Smooth muscle cell (in vitro differentiated cells): Measurements from ENCODE around the gene NDUFA8. TPM values are rescaled to one million over a fixed set of nuclear protein-coding genes. Genes with fewer than 3 reads are reported as not detected.

Experiments
- DNase-seq: peaks from one replicate; lab custom pipeline; 2025; ENCODE audit not compliant: unreplicated experiment; lab: John Stamatoyannopoulos, UW
- H2AFZ ChIP-seq: fragments of 200-600 bp; sonication (generic); 2 replicates; pipeline ENCODE4 v1.6.0; 2016; ENCODE audit warnings: antibody characterized with exemption, low read depth, mild to moderate bottlenecking
- H3F3A ChIP-seq: fragments of 200-600 bp; sonication (generic); 2 replicates; pipeline ENCODE4 v1.6.0; 2017; ENCODE audit warnings: antibody characterized with exemption, low read depth
- H3K27ac ChIP-seq: fragments of 200-600 bp; sonication (generic); 2 replicates; pipeline ENCODE4 v1.5.1; 2016; ENCODE audit warnings: low read depth, mild to moderate bottlenecking
- H3K27me3 ChIP-seq: fragments of 200-600 bp; sonication (generic); 2 replicates; pipeline ENCODE4 v1.6.1; 2016; ENCODE audit warnings: low read depth, mild to moderate bottlenecking
- H3K36me3 ChIP-seq: fragments of 200-600 bp; sonication (generic); 2 replicates; pipeline ENCODE4 v1.5.1; 2016; ENCODE audit warnings: low read depth
- H3K4me1 ChIP-seq: fragments of 200-600 bp; sonication (generic); 2 replicates; pipeline ENCODE4 v1.5.1; 2016; ENCODE audit warnings: low read depth
- H3K4me2 ChIP-seq: fragments of 200-600 bp; sonication (generic); 2 replicates; pipeline ENCODE4 v1.6.0; 2016; ENCODE audit warnings: mild to moderate bottlenecking
- H3K4me3 ChIP-seq: fragments of 200-600 bp; sonication (generic); 2 replicates; pipeline ENCODE4 v1.5.1; 2016; ENCODE audit warnings: mild to moderate bottlenecking
- H3K79me2 ChIP-seq: fragments of 200-600 bp; sonication (generic); 2 replicates; pipeline ENCODE4 v1.6.0; 2016; ENCODE audit warnings: low read depth, mild to moderate bottlenecking
- H3K9ac ChIP-seq: fragments of 200-600 bp; sonication (generic); 2 replicates; pipeline ENCODE4 v1.6.0; 2016; ENCODE audit warnings: low read depth
- H3K9me3 ChIP-seq: fragments of 200-600 bp; sonication (generic); replicated peaks from 2 replicates; pipeline ENCODE4 v1.5.1; 2016; ENCODE audit warnings: low read depth
- H4K20me1 ChIP-seq: fragments of 200-600 bp; sonication (generic); 2 replicates; pipeline ENCODE4 v1.6.0; 2016; ENCODE audit warnings: low read depth
- WGBS: methylation state at CpG from one replicate; pipeline ENCODE4 v1.1.7; 2016; ENCODE audit warnings: low lambda C conversion rate; 5-methylcytosine and 5-hydroxymethylcytosine counted together
- microRNA-seq: library from miRNA; unstranded; fragments of <30 nt; microRNA quantifications from one replicate; pipeline ENCODE4, GENCODE V29; 2016; ENCODE audit warnings: borderline number of aligned reads
- polyA plus RNA-seq: library from polyadenylated mRNA; unstranded; fragments of >200 nt; fragmentation: Nextera tagmentation; extraction: Ambion mirVana; gene quantifications from 2 replicates; pipeline ENCODE4 v1.2.1, GENCODE V29; 2016
- small RNA-seq: library from RNA; depleted of rRNA; stranded (forward); fragments of <200 nt; gene quantifications from one replicate; pipeline ENCODE3, GENCODE V24; 2014
- total RNA-seq: library from RNA; depleted of rRNA; stranded (reverse); fragments of >200 nt; gene quantifications from 2 replicates; pipeline ENCODE4 v1.2.3, GENCODE V29; 2014
- TF ChIP-seq, protein P1 (sequence below): fragments of 200-600 bp; sonication (generic); IDR thresholded peaks from 2 replicates; pipeline ENCODE4 v1.5.1; 2017; ENCODE audit warnings: borderline replicate concordance, mild to moderate bottlenecking, antibody characterized with exemption; ENCODE audit not compliant: insufficient read depth, poor library complexity, severe bottlenecking

Gene NDUFA8
- total and polyA plus RNA-seq, 2 experiments from 2014 or later, result 47.5 to 126 TPM

DNA sequence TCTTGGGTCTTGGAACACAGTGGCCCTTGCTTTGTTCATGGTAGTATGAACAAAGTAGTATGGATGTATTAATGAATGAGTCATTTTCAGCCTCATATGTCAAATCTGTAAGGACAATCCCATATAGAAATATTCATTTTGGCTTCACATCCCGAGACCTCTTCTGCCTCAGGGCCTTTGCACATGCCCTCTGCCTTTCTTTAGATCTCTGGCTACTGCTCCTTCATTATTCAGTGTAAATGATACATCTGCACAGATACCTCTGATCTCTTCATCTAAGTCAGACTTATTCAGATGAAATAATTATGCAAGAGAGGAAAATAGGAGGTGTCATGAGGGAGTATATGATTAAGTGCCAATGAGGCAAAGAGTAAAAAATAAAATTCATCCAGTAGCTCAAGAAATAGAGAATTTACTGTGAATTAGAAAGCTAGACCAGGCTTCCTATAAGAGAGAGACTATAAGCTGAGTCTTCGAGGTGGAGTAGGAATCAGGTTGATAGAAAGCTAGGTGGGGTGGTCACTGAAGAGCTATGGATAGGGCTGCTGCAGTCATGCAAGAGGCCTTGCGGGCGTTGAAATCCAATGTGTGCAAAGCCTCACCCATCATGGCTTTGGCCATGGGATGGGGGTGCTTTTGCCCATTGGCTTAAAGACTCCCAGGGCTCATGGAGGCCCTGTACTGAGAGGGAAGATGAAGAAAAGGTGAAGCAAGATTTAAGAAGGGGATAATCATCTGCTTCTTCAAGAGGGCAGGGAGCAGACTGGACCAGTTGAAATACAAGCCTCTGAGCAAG lies 62.8 kb downstream of the NDUFA8 start:
- Histone ChIP-seq H3K4me3 (no peak overlapping the region), H3K9me3 (no peaks in the 10 kb centered on the region), H3K4me2 (no peak overlapping the region), H3K79me2 (peaks cover 7% of the 10 kb centered on the region), H2AFZ (no peak overlapping the region), H3K36me3 (no peaks in the 10 kb centered on the region), H3K4me1 (peaks cover 6% of the 10 kb centered on the region), H3K27ac (no peak overlapping the region), H3K27me3 (no peaks in the 10 kb centered on the region), H3K9ac (no peak overlapping the region), H4K20me1 (peaks cover 5% of the 10 kb centered on the region), H3F3A (no peaks in the 10 kb centered on the region)
- 84% methylated on average over 4 of the region's 4 CpGs for WGBS
- DNase-seq, result no peak
- TF ChIP-seq, protein P1, sequence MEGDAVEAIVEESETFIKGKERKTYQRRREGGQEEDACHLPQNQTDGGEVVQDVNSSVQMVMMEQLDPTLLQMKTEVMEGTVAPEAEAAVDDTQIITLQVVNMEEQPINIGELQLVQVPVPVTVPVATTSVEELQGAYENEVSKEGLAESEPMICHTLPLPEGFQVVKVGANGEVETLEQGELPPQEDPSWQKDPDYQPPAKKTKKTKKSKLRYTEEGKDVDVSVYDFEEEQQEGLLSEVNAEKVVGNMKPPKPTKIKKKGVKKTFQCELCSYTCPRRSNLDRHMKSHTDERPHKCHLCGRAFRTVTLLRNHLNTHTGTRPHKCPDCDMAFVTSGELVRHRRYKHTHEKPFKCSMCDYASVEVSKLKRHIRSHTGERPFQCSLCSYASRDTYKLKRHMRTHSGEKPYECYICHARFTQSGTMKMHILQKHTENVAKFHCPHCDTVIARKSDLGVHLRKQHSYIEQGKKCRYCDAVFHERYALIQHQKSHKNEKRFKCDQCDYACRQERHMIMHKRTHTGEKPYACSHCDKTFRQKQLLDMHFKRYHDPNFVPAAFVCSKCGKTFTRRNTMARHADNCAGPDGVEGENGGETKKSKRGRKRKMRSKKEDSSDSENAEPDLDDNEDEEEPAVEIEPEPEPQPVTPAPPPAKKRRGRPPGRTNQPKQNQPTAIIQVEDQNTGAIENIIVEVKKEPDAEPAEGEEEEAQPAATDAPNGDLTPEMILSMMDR, result no peak

DNA sequence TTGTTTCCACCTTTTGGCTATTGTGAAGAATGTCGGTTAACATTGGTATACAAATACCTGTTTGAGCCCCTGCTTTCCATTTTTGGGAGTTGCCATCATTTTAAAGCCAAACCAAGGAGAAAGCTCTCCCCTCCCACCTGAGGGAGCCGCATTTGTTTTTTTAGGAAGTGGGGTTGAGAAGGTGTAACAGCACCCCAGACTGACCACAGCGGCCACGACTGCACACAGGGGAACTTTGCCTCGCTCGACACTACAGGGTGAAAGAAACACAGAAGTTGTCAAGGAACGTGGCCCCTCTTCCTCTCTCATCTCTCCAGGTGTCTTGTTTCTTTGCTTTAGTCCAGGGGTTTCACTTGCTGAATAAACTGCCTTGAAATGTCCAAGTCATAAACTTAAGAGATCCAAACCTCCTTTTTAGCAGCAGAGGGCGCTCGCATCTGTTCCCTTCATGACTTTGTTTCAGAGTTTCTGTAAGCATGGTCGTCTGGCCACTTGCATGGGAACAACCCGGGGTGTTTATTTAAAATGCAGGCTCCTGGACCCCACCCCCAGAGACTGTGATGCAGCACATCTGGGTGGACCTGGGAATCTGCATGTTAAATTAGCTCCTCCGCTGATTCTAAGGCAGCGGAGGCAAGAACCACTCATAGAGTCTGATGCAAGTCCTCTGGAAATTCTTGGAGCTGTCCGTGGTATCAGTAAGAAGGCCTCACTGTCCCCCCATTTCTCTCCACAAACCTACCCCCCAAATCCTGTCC lies 64.4 kb downstream of the NDUFA8 start:
- H3K27ac ChIP-seq, result no peak overlapping the region
- no peak overlapping the region for H2AFZ ChIP-seq
- H3K9me3 ChIP-seq, result no peaks in the 10 kb centered on the region
- H3F3A ChIP-seq, result no peaks in the 10 kb centered on the region
- H3K4me3 ChIP-seq, result no peak overlapping the region
- H3K79me2 ChIP-seq, result peaks cover 13% of the 10 kb centered on the region
- 28% methylated on average over 14 of the region's 14 CpGs for WGBS
- H3K27me3 ChIP-seq, result no peaks in the 10 kb centered on the region
- DNase-seq, result peak; percentile 7
- H3K4me1 ChIP-seq, result peaks cover 6% of the 10 kb centered on the region
- H3K9ac ChIP-seq, result no peak overlapping the region
- H4K20me1 ChIP-seq, result peaks cover 8% of the 10 kb centered on the region
- H3K36me3 ChIP-seq, result no peaks in the 10 kb centered on the region
- H3K4me2 ChIP-seq, result no peak overlapping the region
- TF ChIP-seq, protein P1, result peak; percentile 63

Small RNAs within 50 kb of the gene (microRNA-seq; reads per million reads assigned to microRNA genes)
- not detected for gene MIR4478

Small RNAs within 50 kb of the gene (small RNA-seq; reads per million reads assigned to genes)
- not detected for gene MIR4478

Other genes with a start within 250 kb of the NDUFA8 start
- gene TTLL11, start 66.5 kb downstream of the NDUFA8 start, total RNA-seq, result 2.6 and 3.4 TPM in 2 replicates
- gene TTLL11, start 66.5 kb downstream of the NDUFA8 start, polyA plus RNA-seq, result 3.7 and 4.4 TPM in 2 replicates
- not detected in 2 replicates for gene MORN5, start 129 bp upstream of the NDUFA8 start, total RNA-seq
- gene MORN5, start 129 bp upstream of the NDUFA8 start, polyA plus RNA-seq, result not detected in 2 replicates
- not detected in 2 replicates for gene LHX6, start 69.2 kb upstream of the NDUFA8 start, total RNA-seq
- 0.33 TPM in 1 of 2 replicates, not detected in the other for gene LHX6, start 69.2 kb upstream of the NDUFA8 start, polyA plus RNA-seq
- 11.9 and 15.3 TPM in 2 replicates for gene RBM18, start 105.1 kb upstream of the NDUFA8 start, total RNA-seq
- 22.1 and 29.6 TPM in 2 replicates for gene RBM18, start 105.1 kb upstream of the NDUFA8 start, polyA plus RNA-seq
- gene MRRF, start 105.1 kb upstream of the NDUFA8 start, total RNA-seq, result 19.8 and 28.1 TPM in 2 replicates
- gene MRRF, start 105.1 kb upstream of the NDUFA8 start, polyA plus RNA-seq, result 8.4 and 12.9 TPM in 2 replicates
- gene PTGS1, start 211.2 kb upstream of the NDUFA8 start, total RNA-seq, result 0.13 and 2.3 TPM in 2 replicates
- 0.06 and 1.6 TPM in 2 replicates for gene PTGS1, start 211.2 kb upstream of the NDUFA8 start, polyA plus RNA-seq